OCI-LY7 (cell line): Measurements from ENCODE around the gene LTBR.

Source experiments
- EZH2phosphoT487 ChIP-seq: fragments of 200-600 bp; sonication (generic); IDR thresholded peaks from 2 replicates; pipeline ENCODE4 v1.6.1; 2018; ENCODE audit warnings: low read depth, borderline replicate concordance, mild to moderate bottlenecking, mixed run types, antibody characterized with exemption, low read length, moderate library complexity, mixed read lengths
- TF ChIP-seq, protein P1 (sequence below): fragments of 200-600 bp; sonication (generic); conservative IDR thresholded peaks from 2 replicates; pipeline ENCODE4 v1.5.1; 2014; ENCODE audit warnings: mild to moderate bottlenecking, antibody characterized with exemption, low read length, moderate library complexity, mixed read lengths

DNA sequence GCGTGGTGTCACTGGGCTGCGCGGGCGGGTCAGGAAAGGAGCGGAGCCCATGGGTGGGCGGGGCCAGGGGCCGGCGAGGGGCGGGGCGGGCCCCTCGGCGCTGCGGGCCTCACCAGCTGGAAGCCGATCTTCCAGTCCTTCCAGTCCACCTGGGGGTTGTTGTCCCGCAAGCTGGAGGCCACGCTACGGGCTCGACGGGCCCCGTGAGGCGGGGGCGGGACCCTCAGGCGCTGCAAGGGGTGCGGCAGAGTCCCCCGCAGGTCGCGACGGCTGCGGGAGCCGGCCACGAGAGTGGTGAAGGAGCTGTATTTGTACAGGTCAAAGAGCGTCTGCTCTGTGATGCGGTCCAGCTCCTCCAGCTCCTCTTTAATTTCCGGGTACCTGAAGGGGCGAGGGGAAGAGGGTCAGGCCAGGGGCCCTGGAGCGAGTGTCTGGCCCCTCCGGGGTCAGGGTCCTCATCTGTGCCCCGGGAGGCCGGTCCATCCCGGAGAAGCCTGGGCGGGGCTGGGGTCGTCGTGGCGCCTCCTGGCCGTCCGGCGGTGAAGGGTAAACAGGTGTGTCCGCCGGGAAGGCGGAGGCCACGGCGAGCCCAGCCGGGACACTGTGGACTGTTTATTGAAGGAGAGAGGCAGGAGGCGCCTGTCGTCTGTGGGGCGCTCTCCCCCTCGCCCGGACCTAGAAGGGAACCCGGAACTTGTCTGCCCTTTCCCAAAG, 20.5 kb upstream of the LTBR start:
- TF ChIP-seq, protein P1, sequence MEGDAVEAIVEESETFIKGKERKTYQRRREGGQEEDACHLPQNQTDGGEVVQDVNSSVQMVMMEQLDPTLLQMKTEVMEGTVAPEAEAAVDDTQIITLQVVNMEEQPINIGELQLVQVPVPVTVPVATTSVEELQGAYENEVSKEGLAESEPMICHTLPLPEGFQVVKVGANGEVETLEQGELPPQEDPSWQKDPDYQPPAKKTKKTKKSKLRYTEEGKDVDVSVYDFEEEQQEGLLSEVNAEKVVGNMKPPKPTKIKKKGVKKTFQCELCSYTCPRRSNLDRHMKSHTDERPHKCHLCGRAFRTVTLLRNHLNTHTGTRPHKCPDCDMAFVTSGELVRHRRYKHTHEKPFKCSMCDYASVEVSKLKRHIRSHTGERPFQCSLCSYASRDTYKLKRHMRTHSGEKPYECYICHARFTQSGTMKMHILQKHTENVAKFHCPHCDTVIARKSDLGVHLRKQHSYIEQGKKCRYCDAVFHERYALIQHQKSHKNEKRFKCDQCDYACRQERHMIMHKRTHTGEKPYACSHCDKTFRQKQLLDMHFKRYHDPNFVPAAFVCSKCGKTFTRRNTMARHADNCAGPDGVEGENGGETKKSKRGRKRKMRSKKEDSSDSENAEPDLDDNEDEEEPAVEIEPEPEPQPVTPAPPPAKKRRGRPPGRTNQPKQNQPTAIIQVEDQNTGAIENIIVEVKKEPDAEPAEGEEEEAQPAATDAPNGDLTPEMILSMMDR = no peak
- TF ChIP-seq EZH2phosphoT487 = no peak
